MM.1S (cell line): ENCODE results near the gene GNRH2.

Source experiments
- DNase-seq: peaks from one replicate; pipeline ENCODE4 v3.0.0-alpha.2; 2015
- H2AFZ ChIP-seq: fragments of 300-600 bp; sonication (generic); 2 replicates; pipeline ENCODE4 v1.6.0; 2016; ENCODE audit warnings: antibody characterized with exemption, low read length
- H3F3A ChIP-seq: fragments of 300-600 bp; sonication (generic); 2 replicates; pipeline ENCODE4 v1.6.1; 2016; ENCODE audit warnings: mild to moderate bottlenecking, antibody characterized with exemption, low read length, moderate library complexity, mixed read lengths; ENCODE audit not compliant: insufficient read depth
- H3K27ac ChIP-seq: fragments of 300-600 bp; sonication (generic); 2 replicates; pipeline ENCODE4 v1.5.1; 2016; ENCODE audit warnings: mild to moderate bottlenecking, low read length
- H3K27me3 ChIP-seq: fragments of 300-600 bp; sonication (generic); replicated peaks from 2 replicates; pipeline ENCODE4 v1.6.0; 2016; ENCODE audit warnings: low read length; ENCODE audit not compliant: insufficient read depth
- H3K36me3 ChIP-seq: fragments of 300-600 bp; sonication (generic); replicated peaks from 2 replicates; pipeline ENCODE4 v1.6.1; 2016; ENCODE audit warnings: mild to moderate bottlenecking, low read length, mixed read lengths; ENCODE audit not compliant: insufficient read depth
- H3K4me1 ChIP-seq: fragments of 300-600 bp; sonication (generic); 2 replicates; pipeline ENCODE4 v1.6.1; 2016; ENCODE audit warnings: low read length, mixed read lengths
- H3K4me2 ChIP-seq: fragments of 300-600 bp; sonication (generic); 2 replicates; pipeline ENCODE4 v1.6.0; 2016; ENCODE audit warnings: low read depth, low read length
- H3K4me3 ChIP-seq: fragments of 300-600 bp; sonication (generic); 2 replicates; pipeline ENCODE4 v1.5.1; 2016; ENCODE audit warnings: low read length, mixed read lengths
- H3K79me2 ChIP-seq: fragments of 300-600 bp; sonication (generic); 2 replicates; pipeline ENCODE4 v1.6.1; 2016; ENCODE audit warnings: mixed run types, low read length, mixed read lengths
- H3K9ac ChIP-seq: fragments of 300-600 bp; sonication (generic); 2 replicates; pipeline ENCODE4 v1.6.1; 2016; ENCODE audit warnings: low read length, mixed read lengths
- H3K9me2 ChIP-seq: fragments of 300-600 bp; sonication (generic); replicated peaks from 2 replicates; pipeline ENCODE4 v1.6.1; 2016; ENCODE audit warnings: mild to moderate bottlenecking, low read length, mixed read lengths; ENCODE audit not compliant: insufficient read depth
- H3K9me3 ChIP-seq: fragments of 300-600 bp; sonication (generic); replicated peaks from 2 replicates; pipeline ENCODE4 v1.6.1; 2016; ENCODE audit warnings: mild to moderate bottlenecking, low read length, mixed read lengths; ENCODE audit not compliant: insufficient read depth
- H4K20me1 ChIP-seq: fragments of 300-600 bp; sonication (generic); 2 replicates; pipeline ENCODE4 v1.6.1; 2016; ENCODE audit warnings: mild to moderate bottlenecking, low read length, moderate library complexity, mixed read lengths; ENCODE audit not compliant: insufficient read depth
- EZH2 ChIP-seq: fragments of 300-600 bp; sonication (generic); optimal IDR thresholded peaks from 2 replicates; pipeline ENCODE3; 2017; ENCODE audit warnings: low read depth, mild to moderate bottlenecking, antibody characterized with exemption, low read length, mixed read lengths
- EZH2phosphoT487 ChIP-seq: fragments of 300-600 bp; sonication (generic); IDR thresholded peaks from 2 replicates; pipeline ENCODE4 v1.6.1; 2018; ENCODE audit warnings: antibody characterized with exemption, low read length
- TF ChIP-seq, protein P1 (sequence below): fragments of 300-600 bp; sonication (generic); IDR thresholded peaks from 2 replicates; pipeline ENCODE4 v1.5.1; 2016; ENCODE audit warnings: antibody characterized with exemption, low read length, mixed read lengths

GNRH2 gene

DNA sequence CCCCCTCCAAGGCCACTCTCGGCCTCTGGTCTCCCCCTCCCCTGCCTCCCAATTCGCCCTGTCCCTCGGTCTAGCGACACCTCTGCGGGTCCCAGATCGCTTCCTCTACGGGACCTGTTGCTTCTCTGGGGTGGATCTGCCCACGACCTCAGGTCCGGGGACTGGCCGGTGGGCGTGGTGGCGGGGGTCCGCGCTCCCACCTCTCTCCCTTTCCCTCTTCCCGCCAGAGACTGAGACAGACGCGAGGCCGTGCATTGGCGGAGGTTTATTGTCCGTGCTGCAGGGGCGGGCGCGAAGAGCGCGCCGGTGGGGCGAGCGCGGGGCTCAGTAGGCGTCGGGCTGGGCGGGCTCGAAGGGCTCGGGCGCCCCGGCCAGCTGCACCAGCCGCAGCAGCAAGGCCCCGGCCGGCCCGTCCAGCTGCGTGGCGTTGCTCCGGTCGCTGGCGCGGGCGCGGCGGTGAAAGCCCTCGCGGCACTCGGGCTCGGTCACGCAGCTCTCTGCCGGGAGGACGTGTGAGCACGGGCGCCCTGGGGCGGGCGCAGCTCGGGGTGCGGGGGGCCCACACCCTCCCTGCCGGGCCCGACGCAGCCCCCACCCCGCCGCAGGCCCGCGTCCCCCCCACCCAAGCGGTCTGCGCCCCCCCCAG, 39.0 kb downstream of the GNRH2 start:
- Histone ChIP-seq H3K9me3 (no peaks in the 10 kb centered on the region), H3F3A (no peaks in the 10 kb centered on the region), H3K79me2 (no peaks in the 10 kb centered on the region), H3K4me3 (no peak overlapping the region), H3K36me3 (no peaks in the 10 kb centered on the region), H3K27ac (no peak overlapping the region), H3K4me1 (no peaks in the 10 kb centered on the region), H3K27me3 (peaks cover 32% of the 10 kb centered on the region), H2AFZ (no peak overlapping the region), H4K20me1 (no peaks in the 10 kb centered on the region), H3K9me2 (no peaks in the 10 kb centered on the region), H3K4me2 (no peak overlapping the region), H3K9ac (no peak overlapping the region)
- TF ChIP-seq EZH2 (no peak), EZH2phosphoT487 (no peak)
- TF ChIP-seq, protein P1, sequence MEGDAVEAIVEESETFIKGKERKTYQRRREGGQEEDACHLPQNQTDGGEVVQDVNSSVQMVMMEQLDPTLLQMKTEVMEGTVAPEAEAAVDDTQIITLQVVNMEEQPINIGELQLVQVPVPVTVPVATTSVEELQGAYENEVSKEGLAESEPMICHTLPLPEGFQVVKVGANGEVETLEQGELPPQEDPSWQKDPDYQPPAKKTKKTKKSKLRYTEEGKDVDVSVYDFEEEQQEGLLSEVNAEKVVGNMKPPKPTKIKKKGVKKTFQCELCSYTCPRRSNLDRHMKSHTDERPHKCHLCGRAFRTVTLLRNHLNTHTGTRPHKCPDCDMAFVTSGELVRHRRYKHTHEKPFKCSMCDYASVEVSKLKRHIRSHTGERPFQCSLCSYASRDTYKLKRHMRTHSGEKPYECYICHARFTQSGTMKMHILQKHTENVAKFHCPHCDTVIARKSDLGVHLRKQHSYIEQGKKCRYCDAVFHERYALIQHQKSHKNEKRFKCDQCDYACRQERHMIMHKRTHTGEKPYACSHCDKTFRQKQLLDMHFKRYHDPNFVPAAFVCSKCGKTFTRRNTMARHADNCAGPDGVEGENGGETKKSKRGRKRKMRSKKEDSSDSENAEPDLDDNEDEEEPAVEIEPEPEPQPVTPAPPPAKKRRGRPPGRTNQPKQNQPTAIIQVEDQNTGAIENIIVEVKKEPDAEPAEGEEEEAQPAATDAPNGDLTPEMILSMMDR = no peak
- DNase-seq = no peak

DNA sequence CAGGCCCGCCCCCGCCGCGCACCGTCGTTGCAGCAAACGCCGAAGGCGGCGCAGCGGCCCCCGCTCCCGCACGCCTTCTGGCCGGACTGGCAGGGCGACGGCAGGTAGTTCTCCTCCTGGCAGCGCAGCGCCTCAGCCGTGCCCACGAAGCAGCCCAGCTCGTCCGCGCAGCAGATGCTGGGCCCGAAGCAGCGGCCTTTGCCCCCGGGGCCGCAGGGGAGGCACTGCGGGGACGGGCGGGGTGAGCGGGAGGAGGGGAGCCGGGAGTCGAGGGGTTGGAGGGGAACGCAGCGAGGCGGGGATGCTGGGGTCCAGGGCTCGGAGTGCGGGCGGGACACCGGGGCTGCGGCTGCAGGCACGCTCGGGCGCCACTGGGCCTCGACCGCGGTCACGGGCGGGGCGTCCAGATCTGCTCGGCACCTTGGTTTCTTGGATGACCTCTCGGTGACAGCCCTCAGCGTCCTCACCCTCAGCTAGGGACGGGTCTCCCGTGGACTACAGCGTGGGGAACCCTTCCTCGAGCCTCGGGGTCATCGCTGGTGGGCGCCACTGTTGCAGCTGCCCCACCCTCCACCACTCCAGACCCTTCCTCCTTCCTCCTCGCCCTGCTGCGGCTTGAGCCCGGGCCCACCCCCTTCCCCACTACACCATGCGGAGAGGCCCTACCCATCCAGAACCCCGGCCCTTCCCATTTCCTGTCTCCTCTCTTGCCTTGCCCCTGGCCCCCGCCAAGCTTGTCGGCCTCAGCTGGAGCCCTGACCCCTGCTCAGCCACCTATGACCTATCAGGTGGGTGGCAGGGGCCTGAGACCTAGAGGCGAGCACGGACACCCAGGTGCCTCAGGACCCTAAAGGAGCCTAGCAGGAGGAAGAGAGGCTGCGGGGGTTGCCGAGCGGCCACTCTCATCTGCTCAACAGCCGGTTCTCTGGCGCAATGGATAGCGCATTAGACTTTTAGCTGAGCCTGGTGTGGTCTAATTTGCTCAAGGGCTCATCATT, 39.8 kb downstream of the GNRH2 start:
- no peak for DNase-seq
- Histone ChIP-seq H3K79me2 (no peaks in the 10 kb centered on the region), H3F3A (no peaks in the 10 kb centered on the region), H3K36me3 (no peaks in the 10 kb centered on the region), H3K4me1 (no peaks in the 10 kb centered on the region), H3K9me3 (no peaks in the 10 kb centered on the region), H3K27ac (no peak overlapping the region), H3K4me2 (no peak overlapping the region), H3K9ac (no peak overlapping the region), H3K4me3 (no peak overlapping the region), H3K27me3 (peaks cover 28% of the 10 kb centered on the region), H2AFZ (no peak overlapping the region), H4K20me1 (no peaks in the 10 kb centered on the region), H3K9me2 (no peaks in the 10 kb centered on the region)
- TF ChIP-seq EZH2phosphoT487 (no peak), EZH2 (no peak)
- TF ChIP-seq, protein P1 = no peak

DNA sequence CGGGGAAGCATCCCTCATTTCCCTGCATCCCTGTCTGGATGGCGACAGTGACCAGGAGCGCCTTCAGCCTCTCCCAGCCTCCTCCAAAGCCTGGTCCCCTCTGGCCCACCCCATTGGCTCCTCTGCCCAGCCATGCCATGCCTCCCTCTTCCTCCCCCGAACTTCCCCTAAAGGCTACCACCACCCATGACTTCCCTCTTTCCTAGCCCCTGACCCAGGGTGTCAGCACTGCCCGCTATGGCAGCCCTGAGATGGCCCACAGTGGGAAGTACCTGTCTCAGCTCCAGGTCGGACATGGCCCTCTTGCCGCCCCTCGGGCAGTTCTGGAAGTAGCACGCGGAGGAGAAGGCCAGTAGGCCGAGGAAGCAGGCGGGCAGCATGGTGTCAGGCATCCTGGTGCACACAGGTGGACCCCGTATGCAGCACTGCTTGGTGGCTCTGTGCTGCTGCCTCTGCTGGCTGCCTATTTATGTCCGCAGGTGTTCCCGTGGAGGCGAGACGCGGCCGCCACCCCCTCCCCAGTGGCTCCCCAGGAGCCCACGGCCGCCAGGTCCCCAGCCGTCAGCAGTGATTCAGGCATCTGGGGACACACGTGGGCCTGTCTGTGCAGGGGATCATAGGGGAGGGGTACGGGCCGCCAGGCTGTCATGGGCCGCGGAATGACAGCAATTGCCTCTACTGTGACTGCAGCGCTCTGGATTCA, 41.0 kb downstream of the GNRH2 start, which contains the start of gene AVP:
Gene AVP, minus strand, starts transcription at position 442 of the 703 bp plus-strand sequence. Its CDS starts 50 bp downstream, at position 392.
- DNase-seq = no peak
- Histone ChIP-seq H3K4me2 (no peak within 1 kb of the TSS), H3K27me3 (peaks cover 28% of the 10 kb centered on the region)

More for the DNA sequence above, 41.0 kb downstream of the GNRH2 start, which contains the start of gene AVP:
- no peaks in the 10 kb centered on the region for H3K79me2 ChIP-seq
- H2AFZ ChIP-seq = no peak within 1 kb of the TSS
- no peaks in the 10 kb centered on the region for H3K9me2 ChIP-seq
- no peak within 1 kb of the TSS for H3K27ac ChIP-seq
- TF ChIP-seq, protein P1 = no peak
- no peak for TF ChIP-seq EZH2
- TF ChIP-seq EZH2phosphoT487 = no peak
- H3K9ac ChIP-seq = no peak within 1 kb of the TSS
- H3K9me3 ChIP-seq = no peaks in the 10 kb centered on the region
- no peaks in the 10 kb centered on the region for H4K20me1 ChIP-seq
- H3K36me3 ChIP-seq = no peaks in the 10 kb centered on the region
- no peaks in the 10 kb centered on the region for H3K4me1 ChIP-seq
- H3K4me3 ChIP-seq = no peak within 1 kb of the TSS
- no peaks in the 10 kb centered on the region for H3F3A ChIP-seq
